Suprapubic skin (tissue), 3 donors: ENCODE measurements around the gene WBP1L.

Source experiments
- POLR2A ChIP-seq, 2 donors: fragments of 450-650 bp; IDR thresholded peaks; one replicate each; pipeline ENCODE4 v1.6.1; 2017; ENCODE audit warnings: antibody characterized with exemption in 2 of 2, mild to moderate bottlenecking in 2 of 2, moderate library complexity in 2 of 2
- TF ChIP-seq, protein P1 (sequence below), 2 donors: fragments of 200-600 bp in 1 of 2; fragments of 450-650 bp in 1 of 2; sonication (generic) in 1 of 2; IDR thresholded peaks; one replicate each; pipeline ENCODE4 v1.5.1; 2016 to 2019; ENCODE audit warnings: antibody characterized with exemption in 2 of 2, mild to moderate bottlenecking in 1 of 2, moderate library complexity in 1 of 2

- TF ChIP-seq, protein P1, sequence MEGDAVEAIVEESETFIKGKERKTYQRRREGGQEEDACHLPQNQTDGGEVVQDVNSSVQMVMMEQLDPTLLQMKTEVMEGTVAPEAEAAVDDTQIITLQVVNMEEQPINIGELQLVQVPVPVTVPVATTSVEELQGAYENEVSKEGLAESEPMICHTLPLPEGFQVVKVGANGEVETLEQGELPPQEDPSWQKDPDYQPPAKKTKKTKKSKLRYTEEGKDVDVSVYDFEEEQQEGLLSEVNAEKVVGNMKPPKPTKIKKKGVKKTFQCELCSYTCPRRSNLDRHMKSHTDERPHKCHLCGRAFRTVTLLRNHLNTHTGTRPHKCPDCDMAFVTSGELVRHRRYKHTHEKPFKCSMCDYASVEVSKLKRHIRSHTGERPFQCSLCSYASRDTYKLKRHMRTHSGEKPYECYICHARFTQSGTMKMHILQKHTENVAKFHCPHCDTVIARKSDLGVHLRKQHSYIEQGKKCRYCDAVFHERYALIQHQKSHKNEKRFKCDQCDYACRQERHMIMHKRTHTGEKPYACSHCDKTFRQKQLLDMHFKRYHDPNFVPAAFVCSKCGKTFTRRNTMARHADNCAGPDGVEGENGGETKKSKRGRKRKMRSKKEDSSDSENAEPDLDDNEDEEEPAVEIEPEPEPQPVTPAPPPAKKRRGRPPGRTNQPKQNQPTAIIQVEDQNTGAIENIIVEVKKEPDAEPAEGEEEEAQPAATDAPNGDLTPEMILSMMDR (IDR thresholded peaks at IDR 0.05), result no peak
- TF ChIP-seq POLR2A (IDR thresholded peaks at IDR 0.05), result no peak
Observed at GRCh38 chr10:102777711-102778453, 34.1 kb downstream of the WBP1L start.
